Measurements from ENCODE around the gene SLC6A13.

Gene SLC6A13

GRCh38 chr12:186006-186625 lies 76.5 kb downstream of the SLC6A13 start:
- H3K9ac ChIP-seq (ENCODE audit: low read length), result no peak overlapping the region
- TF ChIP-seq EZH2 (IDR thresholded peaks at IDR 0.05; ENCODE audit: borderline replicate concordance, low read length) (no peak), CTCF (IDR thresholded peaks at IDR 0.05; ENCODE audit: low read length) (no peak)
- no peak overlapping the region for H3K27ac ChIP-seq (ENCODE audit: low read depth, low read length, poor library complexity, severe bottlenecking)
- no peaks in the 10 kb centered on the region for H3K9me3 ChIP-seq (ENCODE audit: low read length)
- H3K4me1 ChIP-seq (ENCODE audit: insufficient read depth, low read length, severe bottlenecking), result no peaks in the 10 kb centered on the region
- H3F3A ChIP-seq (ENCODE audit: insufficient read depth, low read length), result no peaks in the 10 kb centered on the region
- no peaks in the 10 kb centered on the region for H3K36me3 ChIP-seq (ENCODE audit: insufficient read depth, low read length)
- H3K4me2 ChIP-seq (ENCODE audit: low read length), result no peak overlapping the region
- no peak overlapping the region for H2AFZ ChIP-seq (ENCODE audit: low read length)
- no peaks in the 10 kb centered on the region for H4K20me1 ChIP-seq (ENCODE audit: insufficient read depth, low read length)
- H3K4me3 ChIP-seq (ENCODE audit: low read depth, low read length, poor library complexity, severe bottlenecking), result no peak overlapping the region
- peaks cover 10% of the 10 kb centered on the region; the same call in 1 of the 2 replicates for H3K27me3 ChIP-seq (ENCODE audit: insufficient read depth, low read length)
- no peaks in the 10 kb centered on the region for H3K9me2 ChIP-seq (ENCODE audit: low read depth, low read length)
- no peaks in the 10 kb centered on the region for H3K79me2 ChIP-seq (ENCODE audit: insufficient read depth, low read length)

- H4K20me1 ChIP-seq (ENCODE audit: insufficient read depth, low read length), result no peaks in the 10 kb centered on the region
- no peak overlapping the region for H3K9ac ChIP-seq (ENCODE audit: low read length)
- no peak overlapping the region for H3K4me3 ChIP-seq (ENCODE audit: low read depth, low read length, poor library complexity, severe bottlenecking)
- H3K36me3 ChIP-seq (ENCODE audit: insufficient read depth, low read length), result no peaks in the 10 kb centered on the region
- no peaks in the 10 kb centered on the region for H3K79me2 ChIP-seq (ENCODE audit: insufficient read depth, low read length)
- no peak overlapping the region for H2AFZ ChIP-seq (ENCODE audit: low read length)
- no peak overlapping the region for H3K27ac ChIP-seq (ENCODE audit: low read depth, low read length, poor library complexity, severe bottlenecking)
- H3K9me3 ChIP-seq (ENCODE audit: low read length), result no peaks in the 10 kb centered on the region
- TF ChIP-seq EZH2 (IDR thresholded peaks at IDR 0.05; ENCODE audit: borderline replicate concordance, low read length) (no peak), CTCF (IDR thresholded peaks at IDR 0.05; ENCODE audit: low read length) (no peak)
- H3K4me2 ChIP-seq (ENCODE audit: low read length), result no peak overlapping the region
- no peaks in the 10 kb centered on the region for H3K9me2 ChIP-seq (ENCODE audit: low read depth, low read length)
- H3F3A ChIP-seq (ENCODE audit: insufficient read depth, low read length), result no peaks in the 10 kb centered on the region
- no peaks in the 10 kb centered on the region for H3K4me1 ChIP-seq (ENCODE audit: insufficient read depth, low read length, severe bottlenecking)
- H3K27me3 ChIP-seq (ENCODE audit: insufficient read depth, low read length), result 0 out of 2 replicates have a peak, but pooled peaks cover 10% of the 10 kb centered on the region
These were observed 77.1 kb downstream of the SLC6A13 start for GRCh38 chr12:185576-185955.

GRCh38 chr12:184811-185575 lies 77.6 kb downstream of the SLC6A13 start:
- no peaks in the 10 kb centered on the region for H3K36me3 ChIP-seq (ENCODE audit: insufficient read depth, low read length)
- no peak overlapping the region for H2AFZ ChIP-seq (ENCODE audit: low read length)
- H3K4me1 ChIP-seq (ENCODE audit: insufficient read depth, low read length, severe bottlenecking), result no peaks in the 10 kb centered on the region
- TF ChIP-seq CTCF (IDR thresholded peaks at IDR 0.05; ENCODE audit: low read length) (no peak), EZH2 (IDR thresholded peaks at IDR 0.05; ENCODE audit: borderline replicate concordance, low read length) (no peak)
- no peaks in the 10 kb centered on the region for H3F3A ChIP-seq (ENCODE audit: insufficient read depth, low read length)
- no peaks in the 10 kb centered on the region for H4K20me1 ChIP-seq (ENCODE audit: insufficient read depth, low read length)
- no peak overlapping the region for H3K9ac ChIP-seq (ENCODE audit: low read length)
- no peaks in the 10 kb centered on the region for H3K79me2 ChIP-seq (ENCODE audit: insufficient read depth, low read length)
- no peak overlapping the region for H3K27ac ChIP-seq (ENCODE audit: low read depth, low read length, poor library complexity, severe bottlenecking)
- no peaks in the 10 kb centered on the region for H3K9me2 ChIP-seq (ENCODE audit: low read depth, low read length)
- no peak overlapping the region for H3K4me2 ChIP-seq (ENCODE audit: low read length)
- peaks cover 15% of the 10 kb centered on the region; the same call in 1 of the 2 replicates for H3K27me3 ChIP-seq (ENCODE audit: insufficient read depth, low read length)
- no peaks in the 10 kb centered on the region for H3K9me3 ChIP-seq (ENCODE audit: low read length)
- H3K4me3 ChIP-seq (ENCODE audit: low read depth, low read length, poor library complexity, severe bottlenecking), result no peak overlapping the region
